Uterus (tissue), 4 donors: Measurements from ENCODE around the gene A1CF. TPM values are rescaled to one million over a fixed set of nuclear protein-coding genes. Genes with fewer than 3 reads are reported as not detected.
"Not testable (repeated sequence)": the region's sequence is repeated elsewhere in the genome, so short reads cannot be mapped to it uniquely, and the experiment has no call there.

Source experiments
- DNase-seq, 2 donors: peaks; one replicate each; pipeline ENCODE4 v3.0.0-alpha.2; 2019 to 2020
- H3K27ac ChIP-seq, 2 donors: fragments of 200-600 bp; sonication (generic); 1 replicate in 1 of 2; 2 replicates in 1 of 2; pipeline ENCODE4 v1.5.1; 2016 to 2018
- H3K27me3 ChIP-seq, 2 donors: fragments of 200-600 bp; sonication (generic); one replicate each; pipeline ENCODE4 v1.5.1; 2018 to 2019; ENCODE audit warnings: control low read depth in 1 of 2
- H3K36me3 ChIP-seq, 2 donors: fragments of 200-600 bp; sonication (generic); one replicate each; pipeline ENCODE4 v1.5.1; 2019; ENCODE audit warnings: control low read depth in 1 of 2
- H3K4me1 ChIP-seq, 2 donors: fragments of 200-600 bp; sonication (generic); one replicate each; pipeline ENCODE4 v1.5.1; 2018 to 2019; ENCODE audit warnings: control low read depth in 1 of 2
- H3K4me3 ChIP-seq, 2 donors: fragments of 200-600 bp; sonication (generic); 1 replicate in 1 of 2; 2 replicates in 1 of 2; pipeline ENCODE4 v1.5.1; 2018 to 2019; ENCODE audit warnings: mild to moderate bottlenecking in 1 of 2
- H3K9me3 ChIP-seq, 2 donors: fragments of 200-600 bp; sonication (generic); one replicate each; pipeline ENCODE4 v1.5.1; 2019; ENCODE audit warnings: control low read depth in 1 of 2
- POLR2A ChIP-seq, 2 donors: fragments of 450-650 bp; IDR thresholded peaks; one replicate each; pipeline ENCODE4 v1.6.1; 2016; ENCODE audit warnings: antibody characterized with exemption in 2 of 2, mild to moderate bottlenecking in 1 of 2, moderate library complexity in 1 of 2
- intact Hi-C: fragments of 100-400 bp; cut with DNase I; formaldehyde crosslinking; loops from one replicate; pipeline ENCODE4 v1.15.1; 2023; ENCODE audit warnings: low total_unique reads
- total RNA-seq, 4 donors: library from RNA; depleted of rRNA in 3 of 4; stranded (reverse); fragments of >200 nt in 3 of 4; gene quantifications; one replicate each; pipeline versions ENCODE4 v1.1.0 to v1.2.4, GENCODE V29; 2014 to 2023
- TF ChIP-seq, protein P1 (sequence below), 4 experiments: fragments of 200-600 bp in 2 of 4; fragments of 450-650 bp in 2 of 4; sonication (generic) in 2 of 4; IDR thresholded peaks; one replicate each; pipeline ENCODE4 v1.5.1; 2016 to 2019; ENCODE audit warnings: antibody characterized with exemption in 4 of 4, mild to moderate bottlenecking in 2 of 4, moderate library complexity in 1 of 4
- donor health status: DM: yes; HTN: yes; CAD: no.

A1CF gene
- total RNA-seq, 4 donors from 2014 or later = under 0.01 TPM; not detected in 3

DNA sequence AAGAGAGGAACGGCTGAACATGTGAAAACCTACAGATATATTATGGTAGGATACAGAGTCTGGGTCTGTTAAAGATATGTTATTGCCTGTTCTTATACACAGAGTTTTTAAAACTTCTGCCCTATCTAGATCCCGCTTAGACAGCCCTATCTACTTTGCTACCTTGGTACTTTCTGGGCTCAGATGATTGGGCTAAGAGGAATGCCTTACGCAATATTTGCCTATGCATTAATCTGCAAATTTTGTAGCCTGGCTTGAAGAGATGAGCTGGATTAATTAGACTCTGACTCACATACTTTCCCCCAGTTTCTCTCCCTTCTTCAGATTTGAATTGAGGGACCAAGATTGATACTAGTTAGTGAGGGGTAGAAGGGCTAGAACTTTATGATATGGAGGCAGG is 33.6 kb upstream of the A1CF start:
- no peaks in the 10 kb centered on the region for H3K4me1 ChIP-seq
- no peak for DNase-seq
- no peaks in the 10 kb centered on the region for H3K9me3 ChIP-seq
- H3K27me3 ChIP-seq = no peaks in the 10 kb centered on the region
- no peaks in the 10 kb centered on the region for H3K36me3 ChIP-seq
- no peak overlapping the region for H3K27ac ChIP-seq
- H3K4me3 ChIP-seq = no peak overlapping the region
- intact Hi-C loops = no loop called here
- no peak for TF ChIP-seq POLR2A (IDR thresholded peaks at IDR 0.05)
- TF ChIP-seq, protein P1, sequence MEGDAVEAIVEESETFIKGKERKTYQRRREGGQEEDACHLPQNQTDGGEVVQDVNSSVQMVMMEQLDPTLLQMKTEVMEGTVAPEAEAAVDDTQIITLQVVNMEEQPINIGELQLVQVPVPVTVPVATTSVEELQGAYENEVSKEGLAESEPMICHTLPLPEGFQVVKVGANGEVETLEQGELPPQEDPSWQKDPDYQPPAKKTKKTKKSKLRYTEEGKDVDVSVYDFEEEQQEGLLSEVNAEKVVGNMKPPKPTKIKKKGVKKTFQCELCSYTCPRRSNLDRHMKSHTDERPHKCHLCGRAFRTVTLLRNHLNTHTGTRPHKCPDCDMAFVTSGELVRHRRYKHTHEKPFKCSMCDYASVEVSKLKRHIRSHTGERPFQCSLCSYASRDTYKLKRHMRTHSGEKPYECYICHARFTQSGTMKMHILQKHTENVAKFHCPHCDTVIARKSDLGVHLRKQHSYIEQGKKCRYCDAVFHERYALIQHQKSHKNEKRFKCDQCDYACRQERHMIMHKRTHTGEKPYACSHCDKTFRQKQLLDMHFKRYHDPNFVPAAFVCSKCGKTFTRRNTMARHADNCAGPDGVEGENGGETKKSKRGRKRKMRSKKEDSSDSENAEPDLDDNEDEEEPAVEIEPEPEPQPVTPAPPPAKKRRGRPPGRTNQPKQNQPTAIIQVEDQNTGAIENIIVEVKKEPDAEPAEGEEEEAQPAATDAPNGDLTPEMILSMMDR (IDR thresholded peaks at IDR 0.05) = no peak

DNA sequence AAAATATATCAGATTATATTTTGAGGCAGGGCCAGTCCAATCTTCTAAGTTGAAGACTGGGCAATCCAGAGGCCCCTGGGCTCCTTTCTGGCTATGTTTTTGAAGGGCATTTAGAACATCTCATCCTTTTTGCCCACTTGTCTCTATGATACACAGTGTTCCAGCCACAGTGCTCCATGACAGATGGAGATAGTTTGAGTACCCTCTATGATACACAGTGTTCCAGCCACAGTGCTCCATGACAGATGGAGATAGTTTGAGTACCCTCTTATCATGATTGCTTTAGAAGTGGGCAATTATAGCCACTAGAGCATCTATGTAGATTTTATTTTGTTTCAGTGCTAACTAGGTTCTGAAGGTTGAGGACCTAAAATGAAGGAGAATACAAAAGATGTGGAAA is 33.1 kb upstream of the A1CF start:
- intact Hi-C loops = no loop called here
- no peak for DNase-seq
- Histone ChIP-seq H3K36me3 (no peaks in the 10 kb centered on the region), H3K4me3 (no peak overlapping the region), H3K27me3 (no peaks in the 10 kb centered on the region), H3K4me1 (no peaks in the 10 kb centered on the region), H3K9me3 (no peaks in the 10 kb centered on the region), H3K27ac (no peak overlapping the region)
- TF ChIP-seq POLR2A (IDR thresholded peaks at IDR 0.05) = no peak
- TF ChIP-seq, protein P1 (IDR thresholded peaks at IDR 0.05) = no peak

DNA sequence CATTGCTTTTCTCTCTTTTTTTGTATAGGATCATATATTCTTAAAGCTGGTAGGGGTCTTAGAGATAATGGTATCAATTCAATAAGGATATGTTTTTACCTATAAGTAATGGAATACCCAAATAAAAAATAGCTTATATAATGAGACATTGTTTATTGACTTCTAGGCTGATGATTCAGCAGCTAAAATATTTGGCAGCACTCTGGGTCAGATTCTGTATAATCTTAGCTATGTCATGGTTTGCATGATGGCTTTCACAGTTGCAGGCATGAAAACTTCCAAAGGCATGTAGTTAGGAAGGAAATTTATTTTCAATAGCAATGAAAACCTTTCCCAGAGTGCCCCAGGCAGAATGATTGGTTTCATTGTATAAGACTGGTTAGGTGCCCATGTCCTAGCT is 32.1 kb upstream of the A1CF start:
- TF ChIP-seq POLR2A (IDR thresholded peaks at IDR 0.05) = no peak
- TF ChIP-seq, protein P1 (IDR thresholded peaks at IDR 0.05) = no peak
- no peaks in the 10 kb centered on the region for H3K36me3 ChIP-seq
- H3K27ac ChIP-seq = no peak overlapping the region
- intact Hi-C loops = no loop called here
- DNase-seq = no peak
- H3K27me3 ChIP-seq = no peaks in the 10 kb centered on the region
- no peak overlapping the region for H3K4me3 ChIP-seq
- no peaks in the 10 kb centered on the region for H3K4me1 ChIP-seq
- no peaks in the 10 kb centered on the region for H3K9me3 ChIP-seq

DNA sequence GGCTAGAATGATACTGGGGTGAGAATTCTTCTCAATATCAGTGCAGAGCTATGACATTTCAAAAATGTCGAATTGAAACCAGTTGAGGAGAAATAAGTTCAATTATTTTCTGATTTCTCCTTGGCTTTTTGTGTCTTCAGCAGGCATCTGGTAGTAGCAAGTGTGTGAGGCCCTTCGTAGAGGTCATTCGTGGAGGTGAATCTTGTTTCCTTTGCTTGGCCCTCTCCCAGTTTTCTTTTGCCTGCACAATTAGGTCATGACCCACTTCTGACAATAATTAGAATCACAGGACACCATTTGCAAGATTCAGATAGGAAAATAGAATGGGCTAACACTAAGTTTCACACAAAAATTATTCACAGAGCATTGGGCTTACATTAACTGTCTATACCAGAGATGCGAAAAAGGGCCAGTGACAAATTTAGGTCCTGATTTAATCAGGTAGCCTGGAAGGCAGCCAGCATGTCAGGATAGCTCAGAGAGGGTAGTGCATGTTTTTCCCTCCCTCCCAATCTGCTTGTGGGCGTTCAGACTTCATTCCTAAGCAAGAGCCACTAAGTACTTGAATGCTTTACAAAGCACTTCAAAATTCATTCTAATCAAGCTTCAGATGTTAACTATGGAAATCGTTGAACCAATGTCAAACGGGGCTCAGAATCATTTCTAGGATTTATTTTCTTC is 24.0 kb upstream of the A1CF start:
- Histone ChIP-seq H3K9me3 (no peaks in the 10 kb centered on the region), H3K4me3 (no peak overlapping the region), H3K27ac (no peak overlapping the region), H3K27me3 (no peaks in the 10 kb centered on the region), H3K36me3 (no peaks in the 10 kb centered on the region), H3K4me1 (no peaks in the 10 kb centered on the region)
- no peak for TF ChIP-seq POLR2A (IDR thresholded peaks at IDR 0.05)
- TF ChIP-seq, protein P1 (IDR thresholded peaks at IDR 0.05) = no peak
- intact Hi-C loops = no loop called here
- no peak for DNase-seq

DNA sequence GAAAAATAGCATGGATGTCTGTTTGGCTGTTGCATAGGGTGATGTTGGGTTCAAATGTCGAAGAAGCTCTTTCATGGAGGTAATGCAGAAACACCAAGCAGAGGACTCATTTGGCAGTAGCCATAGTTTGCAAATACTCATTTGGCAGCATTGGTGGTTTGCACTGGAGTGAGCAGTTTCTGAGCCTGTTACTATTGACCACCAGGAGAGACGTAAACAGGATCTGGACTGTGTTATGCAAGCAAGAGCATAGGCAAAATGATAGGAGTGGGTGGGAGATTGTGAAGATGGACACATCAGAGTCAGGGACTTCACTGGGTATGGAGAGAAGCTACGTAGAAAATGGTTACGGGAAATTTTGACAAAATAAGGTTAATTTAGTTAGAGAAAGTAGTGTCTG is 22.9 kb upstream of the A1CF start:
- Histone ChIP-seq H3K4me1 (no peaks in the 10 kb centered on the region), H3K27me3 (no peaks in the 10 kb centered on the region), H3K36me3 (no peaks in the 10 kb centered on the region), H3K4me3 (no peak overlapping the region), H3K9me3 (no peaks in the 10 kb centered on the region), H3K27ac (no peak overlapping the region)
- no peak for TF ChIP-seq POLR2A (IDR thresholded peaks at IDR 0.05)
- TF ChIP-seq, protein P1 (IDR thresholded peaks at IDR 0.05) = no peak
- DNase-seq = no peak
- intact Hi-C loops = no loop called here

DNA sequence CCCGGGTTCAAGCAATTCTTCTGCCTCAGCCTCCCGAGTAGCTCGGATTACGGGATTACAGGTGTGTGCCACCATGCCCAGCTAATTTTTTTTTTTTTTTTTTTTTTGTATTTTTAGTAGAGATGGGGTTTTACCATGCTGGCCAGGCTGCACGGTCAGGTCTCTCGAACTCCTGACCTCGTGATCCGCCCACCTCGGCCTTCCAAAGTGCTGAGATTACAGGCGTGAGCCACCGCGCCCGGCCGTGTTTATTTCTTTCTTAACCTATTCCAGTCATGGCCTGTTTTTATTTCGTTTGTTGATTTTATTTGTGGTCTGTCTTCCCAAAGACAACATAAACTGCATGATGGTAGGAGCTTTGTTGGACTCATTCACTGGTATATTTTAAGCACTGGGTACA is 20.4 kb upstream of the A1CF start:
- H3K4me3 ChIP-seq, DNase-seq, H3K4me1 ChIP-seq, intact Hi-C loops, H3K27me3 ChIP-seq, H3K36me3 ChIP-seq, H3K27ac ChIP-seq, H3K9me3 ChIP-seq: not testable (repeated sequence)
